Right lobe of liver (tissue), 6 donors: ENCODE data around the gene ACOT7. TPM values are rescaled to one million over a fixed set of nuclear protein-coding genes. Genes with fewer than 3 reads are reported as not detected.

ENCODE experiments used
- ATAC-seq, 4 donors: fragments of 200-7000 bp; cut with Tn5 transposase; one replicate each; pipeline ENCODE4 v1.9.1; 2020; ENCODE audit warnings: mild to moderate bottlenecking in 4 of 4, moderate library complexity in 4 of 4
- DNase-seq, 3 donors: peaks; one replicate each; pipeline ENCODE4 v3.0.0-alpha.2; 2020
- H3K27ac ChIP-seq, 3 donors: fragments of 200-600 bp; one replicate each; pipeline ENCODE4 v1.8.0; 2022
- H3K27me3 ChIP-seq, 2 donors: fragments of 200-600 bp; one replicate each; pipeline ENCODE4 v1.8.0; 2022
- H3K36me3 ChIP-seq, 4 donors: fragments of 200-600 bp; sonication (generic) in 1 of 4; one replicate each; pipeline versions ENCODE4 v1.5.1 to v1.8.0; 2017 to 2022; ENCODE audit warnings: control low read depth in 1 of 4
- H3K4me1 ChIP-seq, 4 donors: fragments of 200-600 bp; sonication (generic) in 1 of 4; one replicate each; pipeline versions ENCODE4 v1.5.1 to v1.8.0; 2017 to 2022; ENCODE audit warnings: control low read depth in 1 of 4
- H3K4me3 ChIP-seq, 3 donors: fragments of 200-600 bp; one replicate each; pipeline ENCODE4 v1.8.0; 2022
- H3K9me3 ChIP-seq, 4 donors: fragments of 200-600 bp; sonication (generic) in 1 of 4; one replicate each; pipeline versions ENCODE4 v1.5.1 to v1.8.0; 2017 to 2022; ENCODE audit warnings: control low read depth in 1 of 4
- CTCF ChIP-seq, 4 donors: fragments of 200-600 bp in 3 of 4; fragments of 450-650 bp in 1 of 4; IDR thresholded peaks; one replicate each; pipeline versions ENCODE4 v1.5.1 to v1.8.0; 2016 to 2022; ENCODE audit warnings: antibody characterized with exemption in 4 of 4, mild to moderate bottlenecking in 2 of 4
- POLR2A ChIP-seq: fragments of 450-650 bp; IDR thresholded peaks from one replicate; pipeline ENCODE4 v1.6.1; 2017; ENCODE audit warnings: antibody characterized with exemption, mild to moderate bottlenecking
- WGBS: methylation state at CpG from one replicate; pipeline ENCODE4 v1.1.6; 2018; ENCODE audit warnings: low coverage, low lambda C conversion rate; ENCODE audit not compliant: insufficient coverage; ENCODE audit errors: missing lambda C conversion rate; 5-methylcytosine and 5-hydroxymethylcytosine counted together
- intact Hi-C, 2 donors: fragments of 100-400 bp; cut with DNase I; formaldehyde crosslinking; loops; one replicate each; pipeline versions ENCODE4 v1.11.2 to v1.14.1; 2022
- total RNA-seq, 6 experiments: library from RNA; depleted of rRNA in 2 of 6; stranded (reverse); fragments of >200 nt in 2 of 6; fragmentation: NEBNext Ultra II Directional in 3 of 6; extraction: Animal tissue kit (Norgen Biotek cat#: 25700) in 3 of 6; gene quantifications; one replicate each; pipeline versions ENCODE4 v1.1.0 to v1.2.4, GENCODE V29; 2016 to 2023
- donor health status: DM: no; HTN: yes; CAD: no.
- donor health status: DM: no; HTN: no; CAD: no.
- donor health status: DM: no; HTN: no; CAD: no.
- donor health status: DM: no; HTN: yes; CAD: no.
- donor health status: DM: no; HTN: yes; CAD: no.

The ACOT7 gene
- total RNA-seq, 6 experiments from 2014 or later, result 10.8 to 19.7 (median 14.1) TPM

DNA sequence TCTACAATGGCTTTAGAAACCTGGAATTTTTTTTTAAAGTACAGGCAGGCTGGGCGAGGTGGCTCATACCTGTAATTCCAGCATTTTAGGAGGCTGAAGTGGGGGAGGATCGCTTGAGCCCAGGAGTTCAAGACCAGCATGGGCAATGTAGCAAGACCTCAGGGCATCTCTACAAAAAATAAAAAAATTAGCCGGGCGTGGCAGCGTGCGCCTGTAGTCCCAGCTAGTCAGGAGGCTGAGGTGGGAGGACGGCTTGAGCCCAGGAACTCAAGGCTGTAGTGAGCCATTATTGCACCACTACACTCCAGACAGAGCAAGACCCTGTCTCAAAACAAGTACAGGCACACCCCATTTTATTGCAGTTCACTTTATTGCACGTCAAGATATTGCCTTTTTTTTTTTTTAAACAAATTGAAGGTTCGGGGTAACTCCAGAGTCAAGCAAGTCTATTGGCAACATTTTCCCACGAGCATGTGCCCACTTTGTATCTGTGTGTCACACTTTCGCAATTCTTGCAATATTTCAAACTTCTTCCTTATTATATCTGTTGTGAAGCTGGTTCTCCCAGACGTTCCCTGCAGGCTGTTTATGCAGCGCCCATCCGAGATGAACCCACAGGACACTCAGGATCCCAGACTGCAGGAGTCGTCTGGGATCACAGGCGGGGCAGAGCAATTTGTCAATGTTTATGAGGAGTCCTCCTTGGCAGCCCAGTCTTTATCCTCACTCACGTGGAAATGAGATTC is 21.5 kb upstream of the ACOT7 start:
- no peaks in the 10 kb centered on the region for H3K9me3 ChIP-seq
- 48% methylated on average over 12 of the region's 17 CpGs for WGBS
- ATAC-seq (no peak), DNase-seq (no peak)
- peaks cover 0 to 7% of the 10 kb centered on the region in 2 donors for H3K27me3 ChIP-seq
- H3K36me3 ChIP-seq, result no peaks in the 10 kb centered on the region
- peaks cover 0 to 32% (median 3%) of the 10 kb centered on the region in 4 donors for H3K4me1 ChIP-seq
- no peak overlapping the region for H3K4me3 ChIP-seq
- no peak for TF ChIP-seq POLR2A
- no peak for TF ChIP-seq CTCF (IDR thresholded peaks at IDR 0.05)
- intact Hi-C loops, result no loop called here
- H3K27ac ChIP-seq, result no peak overlapping the region

DNA sequence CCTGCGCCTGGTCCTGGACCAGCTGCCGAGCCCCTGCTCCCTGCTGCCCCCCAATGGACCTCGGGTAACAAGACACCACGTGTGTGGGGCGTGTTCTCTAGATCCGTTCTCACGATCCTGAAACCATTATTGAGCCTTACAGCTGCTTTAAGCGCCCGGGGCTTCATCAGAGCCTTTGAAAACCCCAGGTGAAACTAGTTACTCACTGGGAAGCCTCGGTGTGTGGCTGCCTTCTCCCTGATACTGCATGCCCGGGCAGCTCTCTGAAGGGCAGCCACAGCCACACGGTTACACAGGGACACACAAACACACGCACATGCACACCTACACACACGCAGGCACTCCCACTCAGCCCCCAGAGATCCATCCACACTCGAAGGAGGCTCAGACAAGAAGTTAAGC is 20.9 kb upstream of the ACOT7 start:
- H3K36me3 ChIP-seq, result no peaks in the 10 kb centered on the region
- peaks cover 0 to 27% (median 3%) of the 10 kb centered on the region in 4 donors for H3K4me1 ChIP-seq
- intact Hi-C loops, result no loop called here
- no peaks in the 10 kb centered on the region for H3K9me3 ChIP-seq
- H3K4me3 ChIP-seq, result no peak overlapping the region
- ATAC-seq, result peak; percentile 8 to 26 (median 16)
- no peak overlapping the region for H3K27ac ChIP-seq
- WGBS, result 8% methylated on average over 12 of the region's 15 CpGs
- TF ChIP-seq POLR2A (no peak), CTCF (IDR thresholded peaks at IDR 0.05) (peak in 3 of 4 donors; percentile 28 to 40 (median 38))
- no peak for DNase-seq
- peaks cover 0 to under 1% of the 10 kb centered on the region in 2 donors for H3K27me3 ChIP-seq

DNA sequence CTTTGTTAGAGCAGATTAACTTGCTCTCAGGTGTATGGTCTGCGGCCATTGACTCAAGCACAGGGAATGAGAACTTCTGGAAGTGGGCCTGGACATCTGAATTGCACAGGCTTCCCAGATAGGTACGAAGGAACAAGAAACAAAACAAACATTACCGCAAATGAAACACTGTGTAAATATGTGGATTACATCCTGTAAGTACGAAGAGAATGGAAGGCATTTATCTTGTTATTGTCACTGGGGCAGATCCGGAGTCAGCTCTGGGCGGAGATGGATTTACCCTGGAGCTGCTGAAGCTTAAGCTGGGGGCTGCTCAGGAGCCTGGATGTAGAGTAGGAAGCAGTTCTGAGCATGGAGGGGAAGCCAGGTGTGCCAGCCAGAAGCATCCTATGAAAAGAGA is 19.3 kb upstream of the ACOT7 start:
- H3K9me3 ChIP-seq, result no peaks in the 10 kb centered on the region
- no peaks in the 10 kb centered on the region for H3K27me3 ChIP-seq
- intact Hi-C loops, result no loop called here
- H3K27ac ChIP-seq, result no peak overlapping the region
- WGBS, result 38% methylated on average over 6 of the region's 6 CpGs
- DNase-seq (no peak), ATAC-seq (no peak)
- H3K36me3 ChIP-seq, result no peaks in the 10 kb centered on the region
- peaks cover 0 to 11% (median 3%) of the 10 kb centered on the region in 4 donors for H3K4me1 ChIP-seq
- TF ChIP-seq POLR2A (no peak), CTCF (IDR thresholded peaks at IDR 0.05) (no peak)
- H3K4me3 ChIP-seq, result no peak overlapping the region

DNA sequence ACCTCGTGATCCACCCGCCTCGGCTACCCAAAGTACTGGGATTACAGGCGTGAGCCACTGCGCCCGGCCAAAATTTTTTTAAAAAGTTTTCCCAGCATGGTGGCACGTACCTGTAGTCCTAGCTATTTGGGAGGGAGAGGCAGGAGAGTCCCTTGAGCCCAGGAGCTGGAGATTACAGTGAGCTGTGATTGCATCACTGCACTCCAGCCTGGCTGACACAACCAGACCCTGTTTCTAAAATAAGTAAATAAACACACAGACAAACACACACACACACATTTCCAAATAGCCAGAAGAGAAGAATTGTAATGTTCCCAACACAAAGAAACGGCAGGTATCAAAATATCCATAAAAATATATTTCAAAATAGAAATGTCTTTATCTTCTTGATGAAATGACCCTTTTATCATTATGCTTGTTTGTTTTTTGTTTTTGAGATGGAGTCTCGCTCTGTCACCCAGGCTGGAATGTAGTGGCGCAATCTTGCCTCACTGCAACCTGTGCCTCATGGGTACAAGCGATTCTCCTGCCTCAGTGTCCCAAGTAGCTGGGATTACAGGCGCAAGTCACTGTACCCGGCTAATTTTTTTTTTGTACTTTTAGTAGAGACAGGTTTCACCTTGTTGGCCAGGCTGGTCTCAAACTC is 16.8 kb upstream of the ACOT7 start:
- Histone ChIP-seq H3K4me1 (peaks cover 0 to 11% (median 3%) of the 10 kb centered on the region in 4 donors), H3K27ac (no peak overlapping the region), H3K9me3 (no peaks in the 10 kb centered on the region), H3K36me3 (no peaks in the 10 kb centered on the region), H3K4me3 (no peak overlapping the region), H3K27me3 (no peaks in the 10 kb centered on the region)
- intact Hi-C loops, result no loop called here
- DNase-seq (peak in 1 of 3 donors; percentile 46), ATAC-seq (peak; percentile 87 to 92 (median 89))
- no peak for TF ChIP-seq POLR2A
- no peak for TF ChIP-seq CTCF (IDR thresholded peaks at IDR 0.05)
- 49% methylated on average over 13 of the region's 13 CpGs for WGBS
